Thyroid gland (tissue), 4 donors: ENCODE measurements around the gene TBXAS1. TPM values are rescaled to one million over a fixed set of nuclear protein-coding genes. Genes with fewer than 3 reads are reported as not detected.

Experiments
- DNase-seq, 2 donors: peaks; one replicate each; pipeline ENCODE4 v3.0.0-alpha.2; 2019
- H3K27ac ChIP-seq, 3 donors: fragments of 200-600 bp; sonication (generic); 1 replicate in 2 of 3; 2 replicates in 1 of 3; pipeline ENCODE4 v1.5.1; 2016 to 2019; ENCODE audit warnings: mild to moderate bottlenecking in 1 of 3, moderate library complexity in 1 of 3
- H3K27me3 ChIP-seq: fragments of 200-600 bp; sonication (generic); one replicate; pipeline ENCODE4 v1.5.1; 2019
- H3K36me3 ChIP-seq, 2 donors: fragments of 200-600 bp; sonication (generic); one replicate each; pipeline ENCODE4 v1.5.1; 2016 to 2019
- H3K4me1 ChIP-seq, 2 donors: fragments of 200-600 bp; sonication (generic); one replicate each; pipeline ENCODE4 v1.5.1; 2017 to 2019
- H3K4me3 ChIP-seq, 3 donors: fragments of 200-600 bp; sonication (generic); replicated peaks in 1 of 3; 1 replicate in 2 of 3; 2 replicates in 1 of 3; pipeline ENCODE4 v1.5.1; 2016; ENCODE audit warnings: mild to moderate bottlenecking in 1 of 3
- H3K9me3 ChIP-seq: fragments of 200-600 bp; sonication (generic); one replicate; pipeline ENCODE4 v1.5.1; 2017
- POLR2A ChIP-seq, 2 donors: fragments of 450-650 bp; IDR thresholded peaks; one replicate each; pipeline ENCODE4 v1.6.1; 2017; ENCODE audit warnings: antibody characterized with exemption in 2 of 2, mild to moderate bottlenecking in 2 of 2, moderate library complexity in 1 of 2
- WGBS, 2 donors: methylation state at CpG; one replicate each; pipeline ENCODE4 v1.1.5; 2017; 5-methylcytosine and 5-hydroxymethylcytosine counted together
- intact Hi-C: fragments of 100-400 bp; cut with DNase I; formaldehyde crosslinking; loops from one replicate; pipeline ENCODE4 v1.15.1; 2023
- total RNA-seq, 4 donors: library from RNA; depleted of rRNA; stranded (reverse); fragments of >200 nt; gene quantifications; one replicate each; pipeline ENCODE4 v1.2.3, GENCODE V29; 2016
- TF ChIP-seq, protein P1 (sequence below), 6 experiments: fragments of 200-600 bp in 3 of 6; fragments of 450-650 bp in 3 of 6; sonication (generic) in 3 of 6; IDR thresholded peaks; one replicate each; pipeline ENCODE4 v1.5.1; 2016 to 2019; ENCODE audit warnings: antibody characterized with exemption in 6 of 6, mild to moderate bottlenecking in 2 of 6, inconsistent platforms in 1 of 6, moderate library complexity in 1 of 6

Gene TBXAS1
- total RNA-seq, 4 donors from 2014 or later: 5.1 to 13.2 (median 8.7) TPM

GRCh38 chr7:139949629-139950028, 120.6 kb downstream of the TBXAS1 start:
- H3K4me3 ChIP-seq: no peak overlapping the region
- TF ChIP-seq, protein P1, sequence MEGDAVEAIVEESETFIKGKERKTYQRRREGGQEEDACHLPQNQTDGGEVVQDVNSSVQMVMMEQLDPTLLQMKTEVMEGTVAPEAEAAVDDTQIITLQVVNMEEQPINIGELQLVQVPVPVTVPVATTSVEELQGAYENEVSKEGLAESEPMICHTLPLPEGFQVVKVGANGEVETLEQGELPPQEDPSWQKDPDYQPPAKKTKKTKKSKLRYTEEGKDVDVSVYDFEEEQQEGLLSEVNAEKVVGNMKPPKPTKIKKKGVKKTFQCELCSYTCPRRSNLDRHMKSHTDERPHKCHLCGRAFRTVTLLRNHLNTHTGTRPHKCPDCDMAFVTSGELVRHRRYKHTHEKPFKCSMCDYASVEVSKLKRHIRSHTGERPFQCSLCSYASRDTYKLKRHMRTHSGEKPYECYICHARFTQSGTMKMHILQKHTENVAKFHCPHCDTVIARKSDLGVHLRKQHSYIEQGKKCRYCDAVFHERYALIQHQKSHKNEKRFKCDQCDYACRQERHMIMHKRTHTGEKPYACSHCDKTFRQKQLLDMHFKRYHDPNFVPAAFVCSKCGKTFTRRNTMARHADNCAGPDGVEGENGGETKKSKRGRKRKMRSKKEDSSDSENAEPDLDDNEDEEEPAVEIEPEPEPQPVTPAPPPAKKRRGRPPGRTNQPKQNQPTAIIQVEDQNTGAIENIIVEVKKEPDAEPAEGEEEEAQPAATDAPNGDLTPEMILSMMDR (IDR thresholded peaks at IDR 0.05): no peak
- TF ChIP-seq POLR2A (IDR thresholded peaks at IDR 0.05): no peak
- intact Hi-C loops: no loop called here

GRCh38 chr7:139950881-139951525, 121.9 kb downstream of the TBXAS1 start:
- TF ChIP-seq POLR2A (IDR thresholded peaks at IDR 0.05): no peak
- TF ChIP-seq, protein P1 (IDR thresholded peaks at IDR 0.05): no peak

More at GRCh38 chr7:139949629-139950028, 120.6 kb downstream of the TBXAS1 start:
- no peaks in the 10 kb centered on the region for H3K27me3 ChIP-seq
- 92 to 96% methylated on average over 3 of the region's 3 CpGs for WGBS, 2 donors
- H3K9me3 ChIP-seq: no peaks in the 10 kb centered on the region
- no peaks in the 10 kb centered on the region for H3K36me3 ChIP-seq
- no peak overlapping the region for H3K27ac ChIP-seq
- no peaks in the 10 kb centered on the region for H3K4me1 ChIP-seq
- no peak for DNase-seq

GRCh38 chr7:139953229-139953628, 124.2 kb downstream of the TBXAS1 start:
- Histone ChIP-seq H3K9me3 (no peaks in the 10 kb centered on the region), H3K27me3 (no peaks in the 10 kb centered on the region), H3K4me1 (no peaks in the 10 kb centered on the region), H3K4me3 (no peak overlapping the region), H3K27ac (no peak overlapping the region), H3K36me3 (no peaks in the 10 kb centered on the region)
- no peak for DNase-seq
- intact Hi-C loops: no loop called here
- 83 to 87% methylated on average over 7 of the region's 7 CpGs for WGBS, 2 donors
- TF ChIP-seq, protein P1 (IDR thresholded peaks at IDR 0.05): no peak
- no peak for TF ChIP-seq POLR2A (IDR thresholded peaks at IDR 0.05)

More at GRCh38 chr7:139950881-139951525, 121.9 kb downstream of the TBXAS1 start:
- H3K27me3 ChIP-seq: no peaks in the 10 kb centered on the region
- WGBS, 2 donors: 91 to 94% methylated on average over 10 of the region's 10 CpGs
- no peaks in the 10 kb centered on the region for H3K4me1 ChIP-seq
- no peak overlapping the region for H3K27ac ChIP-seq
- no peak for DNase-seq
- no peak overlapping the region for H3K4me3 ChIP-seq
- H3K36me3 ChIP-seq: no peaks in the 10 kb centered on the region
- no peaks in the 10 kb centered on the region for H3K9me3 ChIP-seq
- intact Hi-C loops: no loop called here

- intact Hi-C loops: no loop called here
- DNase-seq: no peak
- TF ChIP-seq, protein P1 (IDR thresholded peaks at IDR 0.05): no peak
- TF ChIP-seq POLR2A (IDR thresholded peaks at IDR 0.05): no peak
- Histone ChIP-seq H3K36me3 (no peaks in the 10 kb centered on the region), H3K27ac (no peak overlapping the region), H3K4me3 (no peak overlapping the region), H3K27me3 (no peaks in the 10 kb centered on the region), H3K9me3 (no peaks in the 10 kb centered on the region), H3K4me1 (no peaks in the 10 kb centered on the region)
- 75 to 82% methylated on average over 8 to 17 of the region's 17 CpGs for WGBS, 2 donors
These were observed 126.2 kb downstream of the TBXAS1 start for GRCh38 chr7:139955109-139955820.
